Ovary (tissue), 9 donors: ENCODE results near the gene CHD6. TPM values are rescaled to one million over a fixed set of nuclear protein-coding genes. Genes with fewer than 3 reads are reported as not detected.

ENCODE experiments used
- DNase-seq, 5 donors: peaks; one replicate each; pipeline ENCODE4 v3.0.0-alpha.2; 2019 to 2020
- H3K27ac ChIP-seq, 2 donors: fragments of 200-600 bp; one replicate each; pipeline versions ENCODE4 v1.5.1 to v1.8.0; 2019 to 2022
- H3K27me3 ChIP-seq: fragments of 200-600 bp; one replicate; pipeline ENCODE4 v1.8.0; 2022
- H3K36me3 ChIP-seq: fragments of 200-600 bp; sonication (generic); one replicate; pipeline ENCODE4 v1.5.1; 2019
- H3K4me1 ChIP-seq: one replicate; pipeline ENCODE4 v1.8.1; 2013; ENCODE audit warnings: mild to moderate bottlenecking, moderate library complexity; ENCODE audit not compliant: insufficient read depth
- H3K4me3 ChIP-seq: fragments of 200-600 bp; sonication (generic); one replicate; pipeline ENCODE4 v1.5.1; 2017
- H3K9me3 ChIP-seq, 2 donors: fragments of 200-600 bp in 1 of 2; sonication (generic) in 1 of 2; one replicate each; pipeline versions ENCODE4 v1.5.1 to v1.8.1; 2013 to 2019; ENCODE audit warnings: mild to moderate bottlenecking in 1 of 2, moderate library complexity in 1 of 2
- EP300 ChIP-seq: sonication (generic); formaldehyde crosslinking; IDR thresholded peaks from one replicate; pipeline ENCODE4 v1.6.1; 2017; ENCODE audit warnings: antibody characterized with exemption
- POLR2A ChIP-seq: fragments of 450-650 bp; IDR thresholded peaks from one replicate; pipeline ENCODE4 v1.6.1; 2017; ENCODE audit warnings: antibody characterized with exemption, mild to moderate bottlenecking, moderate library complexity
- WGBS, 3 donors: extraction: QIAGEN DNeasy Blood & Tissue Kit in 1 of 3; methylation state at CpG; one replicate each; pipeline versions ENCODE4 v1.1.5 to v1.1.7; 2013 to 2017; 5-methylcytosine and 5-hydroxymethylcytosine counted together
- intact Hi-C, 4 donors: fragments of 100-400 bp; cut with DNase I; formaldehyde crosslinking; loops; one replicate each; pipeline versions ENCODE4 v1.11.0 to v1.15.1; 2022 to 2023
- polyA plus RNA-seq, 2 donors: library from polyadenylated mRNA; stranded (reverse); fragments of 200-250 nt in 1 of 2; fragments of 350-450 nt in 1 of 2; fragmentation: Illumina TruSeq in 1 of 2; extraction: RNeasy Lipid Tissue Mini Kit (QIAGEN cat#74804) in 1 of 2; gene quantifications; one replicate each; pipeline ENCODE4 v1.2.3, GENCODE V29; 2013 to 2014
- total RNA-seq, 7 donors: library from RNA; depleted of rRNA in 2 of 7; stranded (reverse); fragments of >200 nt in 2 of 7; fragmentation: NEBNext Ultra II Directional in 3 of 7; extraction: Animal tissue kit (Norgen Biotek cat#: 25700) in 3 of 7; gene quantifications; one replicate each; pipeline versions ENCODE4 v1.1.0 to v1.2.4, GENCODE V29; 2016 to 2023
- TF ChIP-seq, protein P1 (sequence below), 3 donors: fragments of 450-650 bp in 2 of 3; fragments of 200-600 bp in 1 of 3; IDR thresholded peaks; one replicate each; pipeline versions ENCODE4 v1.5.1 to v1.8.0; 2016 to 2022; ENCODE audit warnings: antibody characterized with exemption in 3 of 3, mild to moderate bottlenecking in 1 of 3
- donor health status: DM: no; HTN: no; CAD: no; lungs with moderate emphysema.
- donor health status: DM: no; HTN: no; CAD: no.
- donor health status: Bipolar disorder and iron deficiency.
- donor health status: DM: yes; HTN: yes; CAD: no.
- donor health status: DM: no; HTN: no; CAD: no.
- donor health status: DM: yes; HTN: yes; CAD: no.

CHD6 gene
- total and polyA plus RNA-seq, 9 donors = 12.1 to 82.4 (median 52.7) TPM

DNA sequence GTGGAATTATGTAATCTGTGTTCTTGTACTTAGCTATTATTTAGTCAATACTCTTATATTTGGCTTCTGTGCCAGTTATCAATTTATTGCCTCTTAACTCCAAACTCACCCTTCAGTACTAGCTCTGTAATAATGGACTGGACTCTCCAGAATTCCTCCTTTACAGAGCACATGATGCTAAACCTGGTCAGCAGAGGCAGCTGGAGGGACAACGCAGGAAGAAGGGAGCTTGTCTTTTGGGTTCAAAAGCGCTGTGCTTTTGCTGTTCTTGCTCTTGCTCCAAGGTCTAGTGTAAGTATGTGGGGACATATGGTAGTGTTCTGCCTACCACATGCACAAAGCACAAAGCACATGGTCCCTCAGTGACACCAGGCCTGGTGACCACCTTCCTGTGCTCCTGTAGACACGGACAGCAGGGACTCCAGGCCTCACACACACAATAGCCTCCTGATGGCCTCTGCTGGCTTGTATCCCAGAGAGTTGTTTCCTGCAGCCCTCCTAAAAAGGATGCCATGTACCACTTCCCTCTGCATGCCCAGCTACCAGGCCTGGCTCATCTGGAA is 46.1 kb downstream of the CHD6 start:
- H3K4me3 ChIP-seq = no peak overlapping the region
- no peak for TF ChIP-seq EP300
- TF ChIP-seq, protein P1, sequence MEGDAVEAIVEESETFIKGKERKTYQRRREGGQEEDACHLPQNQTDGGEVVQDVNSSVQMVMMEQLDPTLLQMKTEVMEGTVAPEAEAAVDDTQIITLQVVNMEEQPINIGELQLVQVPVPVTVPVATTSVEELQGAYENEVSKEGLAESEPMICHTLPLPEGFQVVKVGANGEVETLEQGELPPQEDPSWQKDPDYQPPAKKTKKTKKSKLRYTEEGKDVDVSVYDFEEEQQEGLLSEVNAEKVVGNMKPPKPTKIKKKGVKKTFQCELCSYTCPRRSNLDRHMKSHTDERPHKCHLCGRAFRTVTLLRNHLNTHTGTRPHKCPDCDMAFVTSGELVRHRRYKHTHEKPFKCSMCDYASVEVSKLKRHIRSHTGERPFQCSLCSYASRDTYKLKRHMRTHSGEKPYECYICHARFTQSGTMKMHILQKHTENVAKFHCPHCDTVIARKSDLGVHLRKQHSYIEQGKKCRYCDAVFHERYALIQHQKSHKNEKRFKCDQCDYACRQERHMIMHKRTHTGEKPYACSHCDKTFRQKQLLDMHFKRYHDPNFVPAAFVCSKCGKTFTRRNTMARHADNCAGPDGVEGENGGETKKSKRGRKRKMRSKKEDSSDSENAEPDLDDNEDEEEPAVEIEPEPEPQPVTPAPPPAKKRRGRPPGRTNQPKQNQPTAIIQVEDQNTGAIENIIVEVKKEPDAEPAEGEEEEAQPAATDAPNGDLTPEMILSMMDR (IDR thresholded peaks at IDR 0.05) = no peak
- TF ChIP-seq POLR2A = no peak
- 80 to 90% (median 89%) methylated on average over 3 of the region's 3 CpGs for WGBS, 3 donors
- peaks cover 30% of the 10 kb centered on the region for H3K4me1 ChIP-seq
- no peak overlapping the region for H3K27ac ChIP-seq
- H3K36me3 ChIP-seq = no peaks in the 10 kb centered on the region
- no peak for DNase-seq
- H3K9me3 ChIP-seq = no peaks in the 10 kb centered on the region
- intact Hi-C loops = no loop called here
- H3K27me3 ChIP-seq = no peaks in the 10 kb centered on the region

- peaks cover 27% of the 10 kb centered on the region for H3K4me1 ChIP-seq
- DNase-seq = no peak
- TF ChIP-seq EP300 (no peak), POLR2A (no peak)
- TF ChIP-seq, protein P1 (IDR thresholded peaks at IDR 0.05) = no peak
- no peak overlapping the region for H3K27ac ChIP-seq
- intact Hi-C loops = no loop called here
- H3K9me3 ChIP-seq = no peaks in the 10 kb centered on the region
- H3K4me3 ChIP-seq = no peak overlapping the region
- no peaks in the 10 kb centered on the region for H3K36me3 ChIP-seq
- 56 to 64% (median 63%) methylated on average over 2 of the region's 2 CpGs for WGBS, 3 donors
- H3K27me3 ChIP-seq = no peaks in the 10 kb centered on the region
Measured at GRCh38 chr20:41571006-41571405, 47.2 kb downstream of the CHD6 start.

DNA sequence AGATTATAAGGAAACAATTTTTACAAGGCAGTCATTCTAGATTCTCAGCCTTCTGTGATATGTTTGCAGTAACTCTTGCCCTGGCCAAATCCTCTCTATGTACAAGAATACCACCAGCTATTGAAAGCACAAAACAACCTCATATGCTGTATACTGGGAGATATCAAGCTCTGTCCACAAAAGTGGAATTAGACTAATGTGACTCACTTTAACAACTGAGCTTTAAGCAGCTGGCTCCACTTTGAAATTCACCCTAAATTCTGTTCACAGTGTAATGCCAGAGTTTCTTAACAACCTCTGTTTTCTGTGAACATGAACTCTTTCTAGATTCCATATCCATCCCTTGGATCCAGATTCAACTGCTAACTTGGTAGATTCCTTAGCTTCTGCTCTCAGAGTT is 47.6 kb downstream of the CHD6 start:
- TF ChIP-seq POLR2A (no peak), EP300 (no peak)
- TF ChIP-seq, protein P1 (IDR thresholded peaks at IDR 0.05) = no peak
- Histone ChIP-seq H3K27me3 (no peaks in the 10 kb centered on the region), H3K27ac (no peak overlapping the region), H3K36me3 (no peaks in the 10 kb centered on the region), H3K4me3 (no peak overlapping the region), H3K4me1 (peaks cover 26% of the 10 kb centered on the region), H3K9me3 (no peaks in the 10 kb centered on the region)
- DNase-seq = no peak
- intact Hi-C loops = no loop called here

DNA sequence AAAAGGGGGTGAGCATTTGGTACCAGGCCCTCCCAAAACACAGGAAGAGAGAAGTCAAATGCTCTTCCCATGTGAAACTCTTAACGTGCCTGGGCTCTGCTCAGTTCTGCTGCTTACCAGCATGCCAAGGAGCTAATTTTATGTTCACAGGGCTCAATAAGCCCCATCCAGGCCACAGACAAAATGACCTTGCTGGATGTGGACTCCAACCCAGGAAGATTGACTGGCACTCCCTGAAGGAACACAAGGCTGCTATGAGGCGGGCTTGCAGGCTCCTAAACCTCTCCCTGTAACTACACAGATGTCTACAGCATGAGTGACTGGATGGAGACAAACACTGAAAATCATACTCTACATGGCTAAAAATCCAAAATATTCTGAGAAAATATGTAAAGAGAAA is 50.6 kb downstream of the CHD6 start:
- Histone ChIP-seq H3K27ac (no peak overlapping the region), H3K36me3 (no peaks in the 10 kb centered on the region), H3K27me3 (no peaks in the 10 kb centered on the region), H3K4me3 (no peak overlapping the region), H3K4me1 (peaks cover 20% of the 10 kb centered on the region), H3K9me3 (no peaks in the 10 kb centered on the region)
- TF ChIP-seq POLR2A (no peak), EP300 (no peak)
- TF ChIP-seq, protein P1 (IDR thresholded peaks at IDR 0.05) = no peak
- WGBS, 3 donors = 82 to 88% (median 84%) methylated on average over 2 of the region's 2 CpGs
- intact Hi-C loops = no loop called here
- DNase-seq = no peak
